GM12873 (cell line): ENCODE results near the gene AKAP5.

Experiments used
- CTCF ChIP-seq: IDR thresholded peaks from 2 replicates; pipeline ENCODE4 v1.5.1; 2012; ENCODE audit warnings: low read depth, mild to moderate bottlenecking, moderate library complexity, low read length, control low read depth; ENCODE audit not compliant: insufficient read depth; ENCODE audit errors: missing control alignments

The AKAP5 gene

GRCh38 chr14:64463195-64463594 lies 2.1 kb upstream of the AKAP5 start:
- TF ChIP-seq CTCF, result no peak

- no peak for TF ChIP-seq CTCF
Observed at GRCh38 chr14:64463873-64464272, 1.4 kb upstream of the AKAP5 start.

- TF ChIP-seq CTCF, result no peak
Observed at GRCh38 chr14:64464651-64465050, 648 bp upstream of the AKAP5 start.

- TF ChIP-seq CTCF, result no peak
Observed at GRCh38 chr14:64465831-64466554, 694 bp downstream of the AKAP5 start.

- no peak for TF ChIP-seq CTCF
Observed at GRCh38 chr14:64467101-64467500, 1.8 kb downstream of the AKAP5 start.

- TF ChIP-seq CTCF, result no peak
Observed at GRCh38 chr14:64467566-64467965, 2.3 kb downstream of the AKAP5 start.

- TF ChIP-seq CTCF, result no peak
Observed at GRCh38 chr14:64468451-64468850, 3.2 kb downstream of the AKAP5 start.
